NT2/D1 (cell line): Measurements from ENCODE around the gene COL1A2.

ENCODE experiments used
- SUZ12 ChIP-seq: IDR thresholded peaks from 2 replicates; pipeline ENCODE4 v1.6.1; 2011; ENCODE audit not compliant: insufficient read length, insufficient read depth; ENCODE audit errors: extremely low read depth
- YY1 ChIP-seq: IDR thresholded peaks from 2 replicates; pipeline ENCODE4 v1.6.1; 2011; ENCODE audit not compliant: insufficient read length, insufficient read depth
- ZNF274 ChIP-seq: IDR thresholded peaks from 2 replicates; pipeline ENCODE4 v1.6.1; 2011; ENCODE audit warnings: mild to moderate bottlenecking, low read depth, low read length

GRCh38 chr7:94446308-94446707 lies 51.6 kb downstream of the COL1A2 start:
- TF ChIP-seq ZNF274 (no peak), YY1 (no peak), SUZ12 (no peak)
